ENCODE measurements around the gene DAAM2.
A peak's percentile ranks its signal among the peaks of the same experiment; 100 is the strongest.

DAAM2 gene

GRCh38 chr6:39892490-39893129 is 100.4 kb downstream of the DAAM2 start:
- in situ Hi-C loops (cut with HindIII; ENCODE audit: low sequenced_read_pairs): no loop called here
- no peak overlapping the region for H3K4me3 ChIP-seq (ENCODE audit: low read depth, low read length)
- TF ChIP-seq CTCF (IDR thresholded peaks at IDR 0.05; ENCODE audit: low read depth, low read length): peak; percentile 85
- peak; percentile 73 for DNase-seq (ENCODE audit: low read depth, low spot score)

GRCh38 chr6:39893286-39893685 is 101.1 kb downstream of the DAAM2 start:
- DNase-seq (ENCODE audit: low read depth, low spot score): no peak
- in situ Hi-C loops (cut with HindIII; ENCODE audit: low sequenced_read_pairs): no loop called here
- H3K4me3 ChIP-seq (ENCODE audit: low read depth, low read length): no peak overlapping the region
- TF ChIP-seq CTCF (IDR thresholded peaks at IDR 0.05; ENCODE audit: low read depth, low read length): no peak

GRCh38 chr6:39896701-39897100 is 104.5 kb downstream of the DAAM2 start:
- no peak for TF ChIP-seq CTCF (IDR thresholded peaks at IDR 0.05; ENCODE audit: low read depth, low read length)
- no peak overlapping the region for H3K4me3 ChIP-seq (ENCODE audit: low read depth, low read length)
- no peak for DNase-seq (ENCODE audit: low read depth, low spot score)
- in situ Hi-C loops (cut with HindIII; ENCODE audit: low sequenced_read_pairs): no loop called here

- H3K4me3 ChIP-seq (ENCODE audit: low read depth, low read length): no peak overlapping the region
- TF ChIP-seq CTCF (IDR thresholded peaks at IDR 0.05; ENCODE audit: low read depth, low read length): no peak
- no peak for DNase-seq (ENCODE audit: low read depth, low spot score)
- in situ Hi-C loops (cut with HindIII; ENCODE audit: low sequenced_read_pairs): no loop called here
These were observed 105.5 kb downstream of the DAAM2 start for GRCh38 chr6:39897698-39898097.

- DNase-seq (ENCODE audit: low read depth, low spot score): no peak
- in situ Hi-C loops (cut with HindIII; ENCODE audit: low sequenced_read_pairs): no loop called here
- TF ChIP-seq CTCF (IDR thresholded peaks at IDR 0.05; ENCODE audit: low read depth, low read length): no peak
- no peak overlapping the region for H3K4me3 ChIP-seq (ENCODE audit: low read depth, low read length)
These were observed 106.4 kb downstream of the DAAM2 start for GRCh38 chr6:39898625-39899024.

- H3K4me3 ChIP-seq (ENCODE audit: low read depth, low read length): no peak overlapping the region
- no peak for TF ChIP-seq CTCF (IDR thresholded peaks at IDR 0.05; ENCODE audit: low read depth, low read length)
- DNase-seq (ENCODE audit: low read depth, low spot score): no peak
- in situ Hi-C loops (cut with HindIII; ENCODE audit: low sequenced_read_pairs): no loop called here
These were observed 107.5 kb downstream of the DAAM2 start for GRCh38 chr6:39899554-39900295.
